Measurements from ENCODE around the gene OR2V2. TPM values are rescaled to one million over a fixed set of nuclear protein-coding genes. Genes with fewer than 3 reads are reported as not detected.

The OR2V2 gene
- total RNA-seq, 4 donors from 2014 or later, result not detected

DNA sequence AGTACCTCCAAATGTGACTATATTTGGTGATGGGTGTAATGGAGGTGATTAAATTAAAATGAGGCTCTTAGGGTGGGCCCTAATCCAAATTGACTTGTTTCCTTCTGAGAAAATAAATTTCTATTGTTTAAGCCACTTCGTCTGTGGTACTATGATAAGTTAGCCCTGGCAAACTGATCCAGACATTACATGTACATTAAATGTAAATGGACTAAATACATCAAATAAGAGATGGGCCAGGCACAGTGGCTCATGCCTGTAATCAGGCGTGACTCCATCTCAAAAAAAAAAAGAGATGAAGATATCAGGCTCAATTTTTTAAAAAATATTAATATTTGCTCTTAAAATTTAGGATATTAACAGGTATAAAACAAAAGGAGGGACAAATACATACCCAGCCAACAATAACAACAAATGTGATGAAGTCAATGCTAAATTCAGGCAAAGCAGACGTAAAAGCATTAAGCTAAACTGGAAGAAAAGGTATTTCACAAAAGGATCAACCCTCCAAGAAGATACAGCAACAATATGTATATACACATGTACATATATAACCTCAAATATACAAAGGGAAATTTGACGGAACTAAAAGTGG lies 10.9 kb upstream of the OR2V2 start:
- TF ChIP-seq, protein P1, sequence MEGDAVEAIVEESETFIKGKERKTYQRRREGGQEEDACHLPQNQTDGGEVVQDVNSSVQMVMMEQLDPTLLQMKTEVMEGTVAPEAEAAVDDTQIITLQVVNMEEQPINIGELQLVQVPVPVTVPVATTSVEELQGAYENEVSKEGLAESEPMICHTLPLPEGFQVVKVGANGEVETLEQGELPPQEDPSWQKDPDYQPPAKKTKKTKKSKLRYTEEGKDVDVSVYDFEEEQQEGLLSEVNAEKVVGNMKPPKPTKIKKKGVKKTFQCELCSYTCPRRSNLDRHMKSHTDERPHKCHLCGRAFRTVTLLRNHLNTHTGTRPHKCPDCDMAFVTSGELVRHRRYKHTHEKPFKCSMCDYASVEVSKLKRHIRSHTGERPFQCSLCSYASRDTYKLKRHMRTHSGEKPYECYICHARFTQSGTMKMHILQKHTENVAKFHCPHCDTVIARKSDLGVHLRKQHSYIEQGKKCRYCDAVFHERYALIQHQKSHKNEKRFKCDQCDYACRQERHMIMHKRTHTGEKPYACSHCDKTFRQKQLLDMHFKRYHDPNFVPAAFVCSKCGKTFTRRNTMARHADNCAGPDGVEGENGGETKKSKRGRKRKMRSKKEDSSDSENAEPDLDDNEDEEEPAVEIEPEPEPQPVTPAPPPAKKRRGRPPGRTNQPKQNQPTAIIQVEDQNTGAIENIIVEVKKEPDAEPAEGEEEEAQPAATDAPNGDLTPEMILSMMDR (IDR thresholded peaks at IDR 0.05; ENCODE audit: low read depth), result no peak

DNA sequence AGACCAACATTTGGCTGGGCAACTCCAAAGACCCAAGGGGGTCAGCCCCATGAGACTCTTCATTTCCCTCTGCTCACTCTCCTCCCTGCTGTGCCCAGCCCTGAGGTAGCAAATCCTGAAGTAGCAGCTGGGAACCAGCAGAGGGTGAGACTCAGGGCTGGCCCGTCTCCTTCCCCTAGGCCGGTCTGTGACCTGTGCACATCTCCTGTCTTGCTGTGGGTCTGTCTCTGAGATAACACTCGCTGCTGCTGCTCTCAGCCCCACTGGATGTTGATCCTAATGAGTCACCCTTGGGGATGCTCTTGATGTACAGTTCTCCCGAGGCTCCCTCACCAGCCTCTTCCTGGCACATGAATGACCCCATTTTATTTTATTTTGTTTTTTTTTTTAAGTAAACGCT lies 9.1 kb upstream of the OR2V2 start:
- TF ChIP-seq, protein P1 (IDR thresholded peaks at IDR 0.05; ENCODE audit: low read depth), result no peak

DNA sequence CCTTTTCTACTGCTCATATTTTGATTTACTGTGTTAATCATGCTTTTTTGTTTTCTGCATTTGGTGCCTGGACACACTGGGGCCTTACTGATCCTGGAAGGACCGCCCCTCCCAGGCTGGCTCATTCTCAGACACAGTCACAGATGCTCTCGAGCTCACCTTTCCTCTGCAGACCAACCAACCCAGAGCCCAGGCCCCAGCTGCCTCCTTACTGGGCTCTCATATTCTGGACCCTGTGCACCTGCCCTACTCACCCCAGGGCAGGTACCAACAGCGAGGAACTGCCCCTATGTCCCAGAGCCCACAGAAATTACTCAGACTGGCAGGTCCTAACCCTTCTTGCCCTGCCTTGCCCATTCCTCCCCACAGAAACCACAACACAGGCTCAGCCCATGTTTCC lies 6.6 kb upstream of the OR2V2 start:
- TF ChIP-seq, protein P1 (IDR thresholded peaks at IDR 0.05; ENCODE audit: low read depth), result no peak

DNA sequence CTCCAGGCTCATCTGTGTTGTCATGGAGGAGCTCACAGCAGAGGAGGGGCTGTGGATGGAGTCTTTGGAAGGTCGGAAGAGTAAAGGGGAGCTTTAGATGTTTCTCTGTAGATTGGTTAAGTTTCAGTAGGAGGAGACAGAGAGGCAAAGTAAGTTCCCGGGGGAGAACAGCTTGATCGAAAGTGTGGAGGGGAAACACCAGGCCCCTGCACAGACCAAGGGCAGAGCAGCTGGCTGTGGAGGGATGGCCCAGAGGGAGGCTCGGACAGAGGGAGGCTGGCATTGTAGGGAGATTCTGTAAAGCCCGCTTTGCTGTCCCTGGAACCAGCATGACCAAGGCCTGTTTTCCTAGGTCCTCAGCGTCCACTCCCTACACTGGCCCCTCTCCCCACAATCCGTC lies 5.3 kb upstream of the OR2V2 start:
- TF ChIP-seq, protein P1 (IDR thresholded peaks at IDR 0.05; ENCODE audit: low read depth), result no peak

DNA sequence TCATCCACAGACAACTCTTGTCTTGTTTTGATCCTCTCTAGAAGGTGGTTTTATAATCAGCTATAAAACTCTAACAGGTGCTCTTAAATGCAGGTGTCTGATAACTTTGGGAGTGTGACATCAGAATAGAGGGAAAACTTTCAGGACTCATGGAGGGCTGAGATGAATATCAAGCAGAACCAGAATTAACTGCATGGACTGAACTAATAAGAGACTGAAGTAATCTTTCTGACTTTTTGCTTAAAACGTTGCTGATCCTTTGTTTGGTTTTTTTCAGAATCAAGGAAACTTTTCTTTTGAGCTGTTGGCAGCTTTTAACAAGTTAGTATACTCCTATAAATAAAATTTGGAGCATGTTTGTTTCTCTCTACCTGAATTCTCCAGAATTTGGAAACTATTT lies 2.3 kb upstream of the OR2V2 start:
- TF ChIP-seq, protein P1 (IDR thresholded peaks at IDR 0.05; ENCODE audit: low read depth), result no peak

DNA sequence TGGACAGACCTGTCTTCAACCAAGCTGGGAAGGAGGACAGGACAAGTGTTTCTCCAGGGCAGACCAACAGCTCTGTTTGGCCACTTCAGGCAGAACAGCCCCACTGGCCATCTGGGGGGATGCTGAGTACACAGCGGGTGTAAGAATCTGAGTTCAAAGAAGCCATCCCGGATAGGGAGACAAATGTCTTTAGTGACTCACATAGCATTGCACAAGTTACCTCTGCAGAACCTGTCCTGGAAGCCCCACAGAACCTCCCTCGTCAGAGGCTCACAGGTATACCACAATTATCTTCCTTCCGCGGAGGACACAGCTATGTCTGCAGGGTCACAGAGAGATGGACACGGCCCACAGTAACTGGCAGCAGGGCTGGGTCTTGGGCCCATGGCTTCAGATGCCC lies 2.0 kb downstream of the OR2V2 start:
- TF ChIP-seq, protein P1 (IDR thresholded peaks at IDR 0.05; ENCODE audit: low read depth), result no peak

DNA sequence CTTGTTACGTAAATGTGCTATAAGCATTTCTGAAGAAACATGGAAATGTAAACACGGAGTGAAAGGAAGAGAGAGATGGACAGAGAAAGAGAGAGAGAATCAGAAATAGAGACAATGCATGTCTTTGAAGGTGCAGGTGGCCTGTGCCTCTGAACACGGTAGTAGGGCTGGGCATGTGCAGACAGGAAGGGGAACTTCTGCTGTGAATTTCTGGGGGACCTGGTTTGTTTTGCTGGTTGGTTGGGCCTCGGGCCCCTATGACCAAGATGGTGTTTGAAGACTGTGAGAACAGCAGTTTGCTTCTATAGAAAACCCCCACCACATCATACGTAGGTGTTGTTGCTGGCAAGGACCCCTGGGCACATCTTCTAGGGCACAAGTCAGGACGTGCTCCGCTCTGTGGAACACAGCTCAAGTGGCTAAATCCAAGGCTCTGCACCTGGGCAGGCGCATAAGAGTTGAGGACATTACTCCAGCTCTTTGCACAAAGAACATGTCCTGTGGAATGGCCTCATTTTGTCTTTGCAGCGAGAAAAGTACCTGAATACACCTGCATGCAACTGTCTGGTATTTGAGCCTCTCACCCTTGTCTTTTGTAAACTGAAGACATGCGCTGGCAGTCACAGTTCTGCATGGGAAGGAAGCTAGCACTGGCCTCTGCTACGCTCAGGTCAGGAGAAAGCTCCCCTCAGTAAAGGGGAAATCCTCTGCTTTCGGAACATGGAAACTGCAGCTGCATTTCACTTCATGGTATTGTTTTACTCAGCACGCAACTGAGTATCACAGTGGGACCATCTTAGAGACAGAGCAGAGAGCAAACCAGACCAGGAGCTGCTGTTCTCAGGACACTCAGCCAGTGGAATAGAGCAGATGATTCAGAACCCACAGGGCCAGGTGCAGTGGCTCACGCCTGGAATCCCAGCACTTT lies 2.7 kb downstream of the OR2V2 start:
- TF ChIP-seq, protein P1 (IDR thresholded peaks at IDR 0.05; ENCODE audit: low read depth), result no peak

Data from subcutaneous adipose tissue (tissue), 4 donors.